SK-N-SH treated with all-trans-retinoic acid at 6 μM for 48 hours (cell line): ENCODE data around the gene INPP4B.

Experiments
- ATAC-seq: fragments of 200-7000 bp; cut with Tn5 transposase; 3 replicates; pipeline ENCODE4 v1.9.1; 2020; ENCODE audit warnings: mild to moderate bottlenecking, moderate library complexity
- ARNTL ChIP-seq: fragments of 450-650 bp; formaldehyde crosslinking; IDR thresholded peaks from 2 replicates; pipeline ENCODE4 v1.5.0; 2020; ENCODE audit warnings: low read depth, mild to moderate bottlenecking, moderate library complexity, borderline replicate concordance
- BACH2 ChIP-seq: fragments of 250-450 bp; sonication (Bioruptor Pico); IDR thresholded peaks from 2 replicates; pipeline ENCODE4 v1.9.0; 2021; ENCODE audit warnings: mild to moderate bottlenecking, borderline replicate concordance
- CSRNP3 ChIP-seq: fragments of 250-450 bp; sonication (Bioruptor Pico); IDR thresholded peaks from 2 replicates; pipeline ENCODE4 v1.5.1; 2021; ENCODE audit warnings: mild to moderate bottlenecking, moderate library complexity
- ESRRG ChIP-seq: fragments of 250-450 bp; sonication (Bioruptor Pico); IDR thresholded peaks from 2 replicates; pipeline ENCODE4 v1.6.1; 2021; ENCODE audit warnings: mild to moderate bottlenecking
- ISL1 ChIP-seq: fragments of 250-450 bp; sonication (Bioruptor Pico); IDR thresholded peaks from 2 replicates; pipeline ENCODE4 v2.1.2; 2022; ENCODE audit warnings: mild to moderate bottlenecking, moderate library complexity
- OSR1 ChIP-seq: fragments of 250-450 bp; sonication (Bioruptor Pico); IDR thresholded peaks from 2 replicates; pipeline ENCODE4 v1.8.0; 2022; ENCODE audit warnings: moderate library complexity, mild to moderate bottlenecking, inconsistent platforms
- PATZ1 ChIP-seq: fragments of 250-450 bp; sonication (Bioruptor Pico); IDR thresholded peaks from 2 replicates; pipeline ENCODE4 v1.8.0; 2020; ENCODE audit warnings: mild to moderate bottlenecking, moderate library complexity, borderline replicate concordance
- SNAI2 ChIP-seq: fragments of 250-450 bp; sonication (Bioruptor Pico); IDR thresholded peaks from 2 replicates; pipeline ENCODE4 v1.5.0; 2020; ENCODE audit warnings: mild to moderate bottlenecking, moderate library complexity
- TCF4 ChIP-seq: fragments of 250-450 bp; sonication (Bioruptor Pico); IDR thresholded peaks from 2 replicates; pipeline ENCODE4 v1.8.0; 2021; ENCODE audit warnings: mild to moderate bottlenecking, moderate library complexity, borderline replicate concordance
- ZFP3 ChIP-seq: fragments of 250-450 bp; sonication (Bioruptor Pico); IDR thresholded peaks from 2 replicates; pipeline ENCODE4 v1.5.0; 2020; ENCODE audit warnings: mild to moderate bottlenecking, moderate library complexity
- ZFP30 ChIP-seq: fragments of 450-650 bp; formaldehyde crosslinking; IDR thresholded peaks from 2 replicates; pipeline ENCODE4 v1.5.0; 2022; ENCODE audit warnings: mild to moderate bottlenecking, moderate library complexity
- ZNF565 ChIP-seq: fragments of 450-650 bp; formaldehyde crosslinking; conservative IDR thresholded peaks from 2 replicates; pipeline ENCODE4 v1.5.0; 2020; ENCODE audit warnings: low read depth, mild to moderate bottlenecking, moderate library complexity
- ZNF70 ChIP-seq: fragments of 450-650 bp; formaldehyde crosslinking; IDR thresholded peaks from 2 replicates; pipeline ENCODE4 v1.5.0; 2020; ENCODE audit warnings: mild to moderate bottlenecking, moderate library complexity
- ZNF8 ChIP-seq: fragments of 450-650 bp; formaldehyde crosslinking; IDR thresholded peaks from 2 replicates; pipeline ENCODE4 v1.5.0; 2020; ENCODE audit warnings: mild to moderate bottlenecking, moderate library complexity
- TF ChIP-seq, protein P1 (sequence below): fragments of 250-450 bp; sonication (Bioruptor Pico); IDR thresholded peaks from 2 replicates; pipeline ENCODE4 v1.8.0; 2021; ENCODE audit warnings: low read depth, mild to moderate bottlenecking, moderate library complexity, borderline replicate concordance
- TF ChIP-seq, protein P2 (sequence below): fragments of 250-450 bp; sonication (Bioruptor Pico); IDR thresholded peaks from 2 replicates; pipeline ENCODE4 v1.5.1; 2020; ENCODE audit warnings: low read depth, mild to moderate bottlenecking, moderate library complexity

Gene INPP4B

DNA sequence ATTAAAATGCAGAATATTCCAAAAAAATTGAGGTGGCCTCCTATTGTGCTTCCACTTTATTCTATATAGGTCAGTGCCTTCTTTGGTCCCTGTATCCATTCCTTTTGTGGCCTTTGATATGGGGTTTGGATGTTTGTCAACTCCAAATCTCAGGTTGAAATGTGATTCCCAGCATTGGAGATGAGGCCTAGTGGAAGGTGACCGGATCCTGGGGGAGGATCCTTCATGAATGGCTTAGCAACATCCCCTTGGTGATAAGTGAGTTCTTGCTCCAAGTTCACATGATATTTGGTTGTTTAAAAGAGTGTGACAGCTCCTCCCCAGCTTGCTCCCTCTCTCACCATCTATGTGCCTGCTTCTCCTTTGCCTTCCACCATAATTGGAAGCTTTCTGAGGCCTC lies 380.6 kb downstream of the INPP4B start:
- ATAC-seq: no peak
- TF ChIP-seq ISL1 (CRISPR knock-in tag): no peak
- no peak for TF ChIP-seq ESRRG (CRISPR knock-in tag)
- TF ChIP-seq ZNF70 (CRISPR knock-in tag): no peak
- TF ChIP-seq, protein P1, sequence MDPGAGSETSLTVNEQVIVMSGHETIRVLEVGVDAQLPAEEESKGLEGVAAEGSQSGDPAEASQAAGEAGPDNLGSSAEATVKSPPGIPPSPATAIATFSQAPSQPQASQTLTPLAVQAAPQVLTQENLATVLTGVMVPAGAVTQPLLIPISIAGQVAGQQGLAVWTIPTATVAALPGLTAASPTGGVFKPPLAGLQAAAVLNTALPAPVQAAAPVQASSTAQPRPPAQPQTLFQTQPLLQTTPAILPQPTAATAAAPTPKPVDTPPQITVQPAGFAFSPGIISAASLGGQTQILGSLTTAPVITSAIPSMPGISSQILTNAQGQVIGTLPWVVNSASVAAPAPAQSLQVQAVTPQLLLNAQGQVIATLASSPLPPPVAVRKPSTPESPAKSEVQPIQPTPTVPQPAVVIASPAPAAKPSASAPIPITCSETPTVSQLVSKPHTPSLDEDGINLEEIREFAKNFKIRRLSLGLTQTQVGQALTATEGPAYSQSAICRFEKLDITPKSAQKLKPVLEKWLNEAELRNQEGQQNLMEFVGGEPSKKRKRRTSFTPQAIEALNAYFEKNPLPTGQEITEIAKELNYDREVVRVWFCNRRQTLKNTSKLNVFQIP (CRISPR knock-in tag): no peak
- TF ChIP-seq ZFP3 (CRISPR knock-in tag): no peak
- TF ChIP-seq PATZ1 (CRISPR knock-in tag): no peak
- no peak for TF ChIP-seq OSR1
- no peak for TF ChIP-seq ZNF8 (CRISPR knock-in tag)
- no peak for TF ChIP-seq TCF4
- TF ChIP-seq CSRNP3 (CRISPR knock-in tag): no peak
- no peak for TF ChIP-seq BACH2 (CRISPR knock-in tag)
- no peak for TF ChIP-seq ARNTL

DNA sequence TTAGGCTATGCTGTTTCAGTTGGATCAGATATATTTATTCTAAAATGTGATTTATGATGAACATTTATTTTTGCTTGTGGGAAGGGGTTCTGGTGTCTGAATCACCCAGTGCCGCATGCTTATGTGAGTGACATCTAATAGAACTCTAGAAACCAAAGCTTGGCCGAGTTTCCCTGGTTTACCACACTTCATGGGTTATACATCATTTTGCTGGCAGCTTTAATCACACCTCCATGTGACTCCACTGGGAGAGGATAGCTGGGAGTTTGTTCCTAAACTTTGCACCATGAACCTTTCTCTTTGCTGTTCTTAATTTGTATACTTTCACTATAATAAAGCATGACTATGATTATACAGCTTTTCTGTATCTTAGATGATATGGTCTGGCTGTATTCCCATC lies 382.9 kb downstream of the INPP4B start:
- no peak for ATAC-seq

DNA sequence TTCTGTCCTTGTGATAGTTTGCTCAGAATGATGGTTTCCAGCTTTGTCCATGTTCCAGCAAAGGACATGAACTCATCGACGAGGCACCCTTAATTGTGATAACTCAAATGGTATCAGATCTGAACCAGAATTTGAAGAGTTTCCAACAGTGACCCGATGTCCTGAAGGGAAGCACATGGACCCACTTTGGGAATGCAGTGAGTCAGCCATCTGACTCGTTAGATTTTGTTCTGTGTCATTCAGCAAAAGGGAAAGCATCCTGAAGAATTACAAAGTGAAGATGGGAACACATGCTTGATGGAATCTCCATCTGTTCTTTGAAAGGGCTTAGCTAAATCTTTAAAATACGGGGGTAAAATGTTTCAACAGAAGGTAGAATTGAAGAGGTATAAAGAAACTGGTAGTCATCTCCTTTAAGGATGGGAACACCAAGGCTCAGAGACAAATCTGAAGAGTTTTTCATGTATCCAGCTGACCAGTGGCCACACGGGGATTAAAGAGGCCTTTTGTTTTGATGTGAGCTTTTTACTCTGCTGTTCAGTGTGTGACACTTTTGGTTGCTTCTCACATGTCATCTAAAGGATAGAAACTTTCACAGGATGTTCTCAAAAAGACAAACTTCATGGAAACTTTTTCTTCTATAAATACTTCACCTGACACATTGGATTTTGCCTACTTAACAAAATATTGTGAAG lies 393.8 kb downstream of the INPP4B start:
- no peak for TF ChIP-seq PATZ1 (CRISPR knock-in tag)
- TF ChIP-seq ARNTL: no peak
- TF ChIP-seq, protein P2, sequence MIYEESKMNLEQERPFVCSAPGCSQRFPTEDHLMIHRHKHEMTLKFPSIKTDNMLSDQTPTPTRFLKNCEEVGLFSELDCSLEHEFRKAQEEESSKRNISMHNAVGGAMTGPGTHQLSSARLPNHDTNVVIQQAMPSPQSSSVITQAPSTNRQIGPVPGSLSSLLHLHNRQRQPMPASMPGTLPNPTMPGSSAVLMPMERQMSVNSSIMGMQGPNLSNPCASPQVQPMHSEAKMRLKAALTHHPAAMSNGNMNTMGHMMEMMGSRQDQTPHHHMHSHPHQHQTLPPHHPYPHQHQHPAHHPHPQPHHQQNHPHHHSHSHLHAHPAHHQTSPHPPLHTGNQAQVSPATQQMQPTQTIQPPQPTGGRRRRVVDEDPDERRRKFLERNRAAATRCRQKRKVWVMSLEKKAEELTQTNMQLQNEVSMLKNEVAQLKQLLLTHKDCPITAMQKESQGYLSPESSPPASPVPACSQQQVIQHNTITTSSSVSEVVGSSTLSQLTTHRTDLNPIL (CRISPR knock-in tag): no peak
- no peak for TF ChIP-seq SNAI2 (CRISPR knock-in tag)
- no peak for TF ChIP-seq ZNF565 (CRISPR knock-in tag)

More for the DNA sequence above, 382.9 kb downstream of the INPP4B start:
- TF ChIP-seq ZFP30: no peak
- no peak for TF ChIP-seq CSRNP3 (CRISPR knock-in tag)
- TF ChIP-seq, protein P1 (CRISPR knock-in tag): no peak
- TF ChIP-seq ARNTL: no peak

More for the DNA sequence above, 393.8 kb downstream of the INPP4B start:
- no peak for ATAC-seq
